Measurements from ENCODE around the gene EP400. TPM values are rescaled to one million over a fixed set of nuclear protein-coding genes. Genes with fewer than 3 reads are reported as not detected.
A peak's percentile ranks its signal among the peaks of the same experiment; 100 is the strongest.

The EP400 gene, protein sequence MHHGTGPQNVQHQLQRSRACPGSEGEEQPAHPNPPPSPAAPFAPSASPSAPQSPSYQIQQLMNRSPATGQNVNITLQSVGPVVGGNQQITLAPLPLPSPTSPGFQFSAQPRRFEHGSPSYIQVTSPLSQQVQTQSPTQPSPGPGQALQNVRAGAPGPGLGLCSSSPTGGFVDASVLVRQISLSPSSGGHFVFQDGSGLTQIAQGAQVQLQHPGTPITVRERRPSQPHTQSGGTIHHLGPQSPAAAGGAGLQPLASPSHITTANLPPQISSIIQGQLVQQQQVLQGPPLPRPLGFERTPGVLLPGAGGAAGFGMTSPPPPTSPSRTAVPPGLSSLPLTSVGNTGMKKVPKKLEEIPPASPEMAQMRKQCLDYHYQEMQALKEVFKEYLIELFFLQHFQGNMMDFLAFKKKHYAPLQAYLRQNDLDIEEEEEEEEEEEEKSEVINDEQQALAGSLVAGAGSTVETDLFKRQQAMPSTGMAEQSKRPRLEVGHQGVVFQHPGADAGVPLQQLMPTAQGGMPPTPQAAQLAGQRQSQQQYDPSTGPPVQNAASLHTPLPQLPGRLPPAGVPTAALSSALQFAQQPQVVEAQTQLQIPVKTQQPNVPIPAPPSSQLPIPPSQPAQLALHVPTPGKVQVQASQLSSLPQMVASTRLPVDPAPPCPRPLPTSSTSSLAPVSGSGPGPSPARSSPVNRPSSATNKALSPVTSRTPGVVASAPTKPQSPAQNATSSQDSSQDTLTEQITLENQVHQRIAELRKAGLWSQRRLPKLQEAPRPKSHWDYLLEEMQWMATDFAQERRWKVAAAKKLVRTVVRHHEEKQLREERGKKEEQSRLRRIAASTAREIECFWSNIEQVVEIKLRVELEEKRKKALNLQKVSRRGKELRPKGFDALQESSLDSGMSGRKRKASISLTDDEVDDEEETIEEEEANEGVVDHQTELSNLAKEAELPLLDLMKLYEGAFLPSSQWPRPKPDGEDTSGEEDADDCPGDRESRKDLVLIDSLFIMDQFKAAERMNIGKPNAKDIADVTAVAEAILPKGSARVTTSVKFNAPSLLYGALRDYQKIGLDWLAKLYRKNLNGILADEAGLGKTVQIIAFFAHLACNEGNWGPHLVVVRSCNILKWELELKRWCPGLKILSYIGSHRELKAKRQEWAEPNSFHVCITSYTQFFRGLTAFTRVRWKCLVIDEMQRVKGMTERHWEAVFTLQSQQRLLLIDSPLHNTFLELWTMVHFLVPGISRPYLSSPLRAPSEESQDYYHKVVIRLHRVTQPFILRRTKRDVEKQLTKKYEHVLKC (N-terminal part only)
- 19.9 TPM for total RNA-seq

- peak; percentile 88 to 95 (median 95) for DNase-seq (ENCODE audit: low read depth in 2 of 3, low spot score in 2 of 3)
Measured at GRCh38 chr12:131949431-131950181, at the start of gene EP400. EP400 (plus strand) TSS chr12:131949942; CDS start chr12:131960620, 10,678 bp downstream.

GRCh38 chr12:131900397-131900796 is 49.3 kb upstream of the EP400 start:
- no peak for DNase-seq (ENCODE audit: low read depth in 2 of 3, low spot score in 2 of 3)

DNA sequence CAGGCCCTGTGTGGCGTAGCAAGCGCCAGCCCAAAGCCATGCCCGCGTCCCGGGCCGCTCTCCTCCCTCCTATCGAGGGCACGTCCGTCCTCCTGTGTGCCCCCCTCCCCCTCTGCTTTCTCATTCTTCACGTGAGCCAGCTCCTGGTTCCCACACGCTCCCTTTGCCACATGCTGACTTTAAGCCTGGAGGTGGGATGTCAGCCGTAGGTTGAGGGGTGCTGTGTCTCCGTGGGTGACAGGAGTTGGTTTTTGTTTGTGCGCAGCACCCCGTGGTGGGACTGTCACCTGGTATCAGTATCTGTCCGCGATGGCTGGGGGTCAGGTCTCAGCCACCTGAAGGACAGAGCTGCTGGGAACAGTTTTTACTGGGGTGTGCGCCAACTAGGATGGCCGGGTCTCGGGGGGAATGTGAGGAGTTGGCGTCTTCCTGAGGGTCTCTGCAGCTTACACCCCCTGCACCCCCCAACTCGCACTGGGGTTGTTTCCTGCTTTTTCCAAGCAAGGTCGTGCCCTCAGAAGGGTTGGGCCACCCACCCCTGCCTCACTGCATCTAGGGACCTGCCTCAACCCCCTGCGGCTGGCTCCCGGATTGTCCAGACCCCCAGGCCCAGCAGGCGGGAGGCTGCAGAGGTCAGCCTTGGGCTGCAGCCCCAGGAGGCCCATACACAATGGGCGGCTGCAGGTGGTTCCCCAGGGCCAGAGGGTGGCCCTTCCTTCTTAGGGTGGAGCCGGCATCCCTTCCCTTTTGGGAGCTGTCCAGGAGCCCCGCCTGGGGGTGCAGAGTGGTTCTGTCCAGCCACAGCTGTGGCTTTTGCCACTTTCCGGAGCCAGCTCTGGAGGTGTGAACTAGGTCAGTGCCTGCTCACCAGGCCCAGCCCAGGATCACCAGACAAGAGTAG is 48.1 kb upstream of the EP400 start:
- DNase-seq (ENCODE audit: low read depth in 2 of 3, low spot score in 2 of 3) = no peak

- no peak for DNase-seq (ENCODE audit: low read depth in 2 of 3, low spot score in 2 of 3)
Measured at GRCh38 chr12:131902332-131903241, 47.2 kb upstream of the EP400 start.

DNA sequence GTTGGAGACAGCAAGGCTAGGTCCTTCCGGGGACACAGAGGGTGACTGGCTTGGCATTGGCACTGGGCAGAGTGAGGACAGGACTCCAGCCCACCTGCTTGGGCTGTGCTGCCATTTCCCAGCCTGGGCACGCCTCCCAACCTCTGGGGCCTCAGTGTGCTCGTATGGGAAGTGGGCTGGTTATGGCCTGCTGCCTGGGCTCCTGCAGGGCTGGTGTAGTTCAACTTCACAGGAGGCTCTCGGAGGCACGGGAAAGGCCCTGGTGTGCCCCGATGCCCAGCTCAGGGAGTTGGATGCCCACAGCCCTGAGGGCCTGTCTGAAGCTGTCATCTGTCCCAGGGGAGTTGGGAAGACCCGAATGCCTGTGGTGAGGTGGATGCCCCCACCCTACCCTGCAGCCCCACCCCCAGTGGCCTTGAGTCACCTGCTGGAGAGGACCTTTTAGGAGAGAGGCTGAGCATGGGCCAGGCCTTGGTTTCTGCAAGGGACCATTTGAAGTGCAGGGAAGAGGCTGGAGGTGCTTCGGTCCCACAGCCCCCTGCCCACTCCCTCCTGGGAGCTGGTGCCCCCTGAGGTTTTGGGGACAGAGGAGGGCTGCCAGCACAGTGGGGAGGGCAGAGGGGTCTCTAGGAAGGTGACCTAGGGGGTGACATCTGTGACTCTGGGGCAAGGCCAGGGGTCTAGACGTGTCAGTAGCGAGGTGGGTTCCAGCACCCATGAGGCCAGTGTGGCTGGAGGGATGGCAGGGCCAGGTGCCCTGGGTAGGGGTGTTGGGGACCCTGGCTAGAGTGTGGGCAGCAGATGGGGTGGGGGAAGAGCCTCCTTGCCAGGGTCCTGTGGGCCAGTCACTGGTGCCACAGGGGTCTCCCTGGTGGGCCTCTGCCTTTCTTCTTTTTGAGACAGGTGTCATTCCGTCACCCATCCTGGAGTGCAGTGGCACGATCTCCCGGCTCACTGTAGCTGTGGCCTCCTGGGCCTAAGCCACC is 46.2 kb upstream of the EP400 start:
- no peak for DNase-seq (ENCODE audit: low read depth in 2 of 3, low spot score in 2 of 3)

GRCh38 chr12:131904346-131904745 is 45.4 kb upstream of the EP400 start:
- no peak for DNase-seq (ENCODE audit: low read depth in 2 of 3, low spot score in 2 of 3)

DNA sequence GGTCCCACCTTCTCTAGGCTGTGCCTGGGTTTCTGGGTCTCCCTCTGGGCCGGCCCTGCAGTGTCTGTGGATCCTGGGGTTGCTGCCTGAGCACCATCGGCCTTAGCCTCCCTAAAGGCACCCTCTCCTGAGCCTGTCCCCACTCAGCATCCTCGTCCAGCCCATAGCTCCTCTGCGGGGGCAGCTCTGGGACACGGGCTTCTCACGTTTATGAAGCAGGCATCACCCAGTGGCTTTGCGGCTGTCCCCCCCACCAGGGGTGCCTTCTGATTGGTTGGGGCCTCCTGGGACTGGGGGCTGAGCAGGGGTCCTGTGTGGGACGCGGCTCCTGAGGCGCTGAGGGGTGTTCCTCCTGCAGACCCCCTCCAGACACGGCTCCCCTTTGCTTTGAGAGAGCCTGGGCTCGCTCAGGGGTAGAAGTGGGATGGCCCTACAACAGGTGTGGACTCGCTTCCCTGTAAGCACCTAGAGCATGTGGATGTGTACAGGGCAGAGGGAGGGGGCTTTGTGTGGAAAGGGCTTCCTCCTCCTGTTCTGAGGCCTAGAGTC is 44.6 kb upstream of the EP400 start:
- DNase-seq (ENCODE audit: low read depth in 2 of 3, low spot score in 2 of 3) = no peak

DNA sequence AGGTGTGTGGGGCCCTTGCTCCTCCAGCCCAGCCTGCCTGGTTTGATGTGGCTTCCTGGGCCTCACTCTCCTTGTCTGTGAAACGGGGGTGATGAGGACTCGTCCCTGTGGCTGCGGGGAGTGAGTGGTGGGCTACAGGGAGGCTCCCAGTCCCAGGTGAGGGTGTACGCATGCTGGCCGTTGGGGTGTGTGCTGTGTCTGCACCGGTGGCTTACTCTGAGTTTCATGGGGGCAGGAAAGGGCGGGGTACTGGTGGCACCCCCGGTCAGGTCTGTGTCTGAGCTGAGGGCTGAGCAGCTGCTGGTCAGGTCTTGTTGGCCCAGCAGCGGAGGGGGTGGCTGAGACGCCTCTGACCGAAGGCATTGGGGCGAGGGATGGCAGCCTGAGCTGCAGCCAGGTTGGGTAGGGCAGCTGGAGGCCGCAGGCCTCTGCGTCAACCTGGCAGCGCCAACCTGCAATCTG is 44.1 kb upstream of the EP400 start:
- DNase-seq (ENCODE audit: low read depth in 2 of 3, low spot score in 2 of 3) = no peak

GRCh38 chr12:131907379-131908091 is 42.2 kb upstream of the EP400 start:
- DNase-seq (ENCODE audit: low read depth in 2 of 3, low spot score in 2 of 3) = no peak

DNA sequence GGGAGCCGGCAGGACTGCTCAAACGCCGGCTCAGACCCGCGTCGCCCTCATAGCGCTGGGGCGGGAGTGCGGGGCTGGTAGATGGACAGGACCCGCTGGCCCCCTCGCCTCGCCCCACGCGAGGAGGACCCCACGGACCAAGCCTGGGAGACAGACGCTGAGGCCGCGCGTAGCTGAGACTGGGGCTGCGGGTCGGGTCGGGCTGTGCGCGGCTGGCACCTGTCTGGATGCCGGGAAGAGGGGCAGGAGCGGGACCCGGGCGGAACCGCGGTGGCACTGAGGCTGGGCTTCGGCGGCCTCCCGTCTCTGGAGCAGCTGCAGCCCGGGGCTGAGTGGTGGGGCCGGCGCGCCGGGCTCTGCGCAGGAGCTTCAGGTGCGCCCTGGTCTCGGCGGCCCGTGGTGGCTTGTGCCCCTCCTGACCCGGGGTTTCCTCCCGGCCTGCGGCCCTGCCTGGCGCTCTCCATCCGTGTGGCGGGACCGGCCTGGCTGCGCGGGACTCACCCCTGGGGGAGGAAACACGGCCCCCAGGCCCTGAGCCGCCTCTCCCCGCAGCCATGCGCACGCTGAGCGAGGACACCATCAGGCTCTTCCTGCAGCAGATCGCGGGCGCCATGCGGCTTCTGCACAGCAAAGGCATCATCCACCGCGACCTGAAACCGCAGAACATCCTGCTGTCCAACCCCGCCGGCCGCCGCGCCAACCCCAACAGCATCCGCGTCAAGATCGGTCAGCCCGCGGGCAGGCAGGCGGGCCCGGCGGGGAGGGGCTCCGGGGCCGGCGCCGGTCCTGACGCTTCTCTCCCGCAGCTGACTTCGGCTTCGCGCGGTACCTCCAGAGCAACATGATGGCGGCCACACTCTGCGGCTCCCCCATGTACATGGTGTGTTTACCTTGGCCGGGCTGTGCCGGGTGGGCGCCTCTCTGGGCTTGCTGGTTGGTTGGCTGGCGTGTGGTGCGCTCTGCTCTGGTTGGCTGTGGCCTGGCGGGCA is 41.4 kb upstream of the EP400 start:
- DNase-seq (ENCODE audit: low read depth in 2 of 3, low spot score in 2 of 3) = no peak

- DNase-seq (ENCODE audit: low read depth in 2 of 3, low spot score in 2 of 3) = no peak
Measured at GRCh38 chr12:131909081-131909751, 40.5 kb upstream of the EP400 start.

GRCh38 chr12:131909752-131910219 is 40.0 kb upstream of the EP400 start:
- no peak for DNase-seq (ENCODE audit: low read depth in 2 of 3, low spot score in 2 of 3)

DNA sequence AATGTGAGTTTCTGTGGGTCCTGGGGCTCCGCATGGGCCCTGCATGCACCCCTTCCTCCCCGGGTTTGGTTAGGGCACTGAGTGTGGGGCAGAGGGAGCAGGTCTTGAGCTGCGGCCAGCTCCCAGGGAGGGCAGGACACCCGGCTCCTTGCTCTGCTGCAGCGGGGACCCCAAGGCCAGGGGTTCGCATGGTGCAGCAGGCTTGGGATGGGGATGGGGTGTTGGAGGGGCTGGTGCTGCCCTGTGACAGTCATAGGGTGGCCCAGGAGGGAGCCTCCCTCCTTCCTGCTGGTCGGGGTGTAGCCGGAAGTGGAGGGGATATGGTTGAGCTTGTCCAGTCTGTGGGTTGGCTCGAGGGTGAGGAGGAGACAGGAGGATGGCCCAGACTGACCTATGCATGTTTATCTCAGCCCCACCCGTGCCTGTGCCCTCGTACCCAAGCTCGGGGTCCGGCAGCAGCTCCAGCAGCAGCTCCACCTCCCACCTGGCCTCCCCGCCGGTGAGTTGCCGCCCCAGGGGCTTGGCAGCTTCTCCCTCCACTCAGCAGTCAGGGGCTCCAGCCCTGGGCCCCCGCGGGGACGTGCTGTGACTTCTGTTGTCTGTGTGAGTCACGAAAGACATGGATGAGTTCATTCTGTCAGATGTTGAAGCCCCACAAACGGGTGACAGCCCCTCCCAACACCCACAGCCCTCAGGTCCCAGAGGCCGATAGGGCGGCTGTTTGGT is 39.3 kb upstream of the EP400 start:
- DNase-seq (ENCODE audit: low read depth in 2 of 3, low spot score in 2 of 3) = no peak

All from hematopoietic multipotent progenitor cell (in vitro differentiated cells).